H54 (cell line): ENCODE results near the gene CD2BP2.
"Not testable (repeated sequence)": the region's sequence is repeated elsewhere in the genome, so short reads cannot be mapped to it uniquely, and the experiment has no call there.

Experiments used
- DNase-seq: peaks from one replicate; pipeline ENCODE4 v3.0.0; 2011; ENCODE audit warnings: low spot score, mixed read lengths; ENCODE audit not compliant: insufficient read length
- FAIRE-seq: peaks from 3 replicates; lab custom pipeline; 2011; peaks lifted over from hg19 to GRCh38; lab: Jason Lieb, UNC
- POLR2A ChIP-seq: IDR thresholded peaks from 2 replicates; pipeline ENCODE4 v1.6.1; 2011; ENCODE audit warnings: low read depth, mild to moderate bottlenecking, low read length

CD2BP2 gene

GRCh38 chr16:30351001-30351441, 4.1 kb downstream of the CD2BP2 start:
- DNase-seq (no peak), FAIRE-seq (no peak)
- no peak for TF ChIP-seq POLR2A

GRCh38 chr16:30350134-30350871, 4.8 kb downstream of the CD2BP2 start:
- DNase-seq (no peak), FAIRE-seq (no peak)
- TF ChIP-seq POLR2A, result no peak

- no peak for TF ChIP-seq POLR2A
- no peak for FAIRE-seq
- DNase-seq, result no peak
Measured at GRCh38 chr16:30349675-30350074, 5.4 kb downstream of the CD2BP2 start.

- DNase-seq, result no peak
- FAIRE-seq, result no peak
- TF ChIP-seq POLR2A, result no peak
Measured at GRCh38 chr16:30348929-30349328, 6.2 kb downstream of the CD2BP2 start.

- FAIRE-seq (no peak), DNase-seq (no peak)
- no peak for TF ChIP-seq POLR2A
Measured at GRCh38 chr16:30348113-30348512, 7.0 kb downstream of the CD2BP2 start.

- TF ChIP-seq POLR2A, result no peak
- FAIRE-seq (no peak), DNase-seq (no peak)
Measured at GRCh38 chr16:30346286-30346685, 8.8 kb downstream of the CD2BP2 start.

- DNase-seq, FAIRE-seq: not testable (repeated sequence)
Measured at GRCh38 chr16:30343491-30343820, 11.7 kb downstream of the CD2BP2 start.

- no peak for FAIRE-seq
- DNase-seq, result no peak
- no peak for TF ChIP-seq POLR2A
Measured at GRCh38 chr16:30342751-30343490, 12.2 kb downstream of the CD2BP2 start.

- not testable (repeated sequence) for DNase-seq, FAIRE-seq
Measured at GRCh38 chr16:30341971-30342370, 13.1 kb downstream of the CD2BP2 start.

GRCh38 chr16:30340621-30341020, 14.5 kb downstream of the CD2BP2 start:
- no peak for DNase-seq
- no peak for FAIRE-seq
- TF ChIP-seq POLR2A, result no peak

GRCh38 chr16:30338715-30339114, 16.4 kb downstream of the CD2BP2 start:
- FAIRE-seq, DNase-seq: not testable (repeated sequence)

- FAIRE-seq, DNase-seq: not testable (repeated sequence)
Measured at GRCh38 chr16:30337964-30338357, 17.1 kb downstream of the CD2BP2 start.

GRCh38 chr16:30335598-30336474, 19.3 kb downstream of the CD2BP2 start:
- no peak for TF ChIP-seq POLR2A
- DNase-seq (no peak), FAIRE-seq (peak; percentile 20)

GRCh38 chr16:30335028-30335597, 20.0 kb downstream of the CD2BP2 start:
- TF ChIP-seq POLR2A, result peak; percentile 82
- DNase-seq, FAIRE-seq: not testable (repeated sequence)

GRCh38 chr16:30334473-30334989, 20.6 kb downstream of the CD2BP2 start:
- DNase-seq, result not testable (repeated sequence)

GRCh38 chr16:30324220-30324619, 30.9 kb downstream of the CD2BP2 start:
- FAIRE-seq, result peak; percentile 65
- not testable (repeated sequence) for DNase-seq

More at GRCh38 chr16:30334473-30334989, 20.6 kb downstream of the CD2BP2 start:
- FAIRE-seq, result not testable (repeated sequence)

GRCh38 chr16:30318647-30319046, 36.5 kb downstream of the CD2BP2 start:
- peak; percentile 41 for FAIRE-seq
- DNase-seq, result not testable (repeated sequence)

GRCh38 chr16:30310937-30311336, 44.2 kb downstream of the CD2BP2 start:
- FAIRE-seq, DNase-seq: not testable (repeated sequence)
